BLaER1 (cell line): Measurements from ENCODE around the gene HOXC4.

ENCODE experiments used
- H3K27ac ChIP-seq: shearing (Covaris generic); formaldehyde crosslinking; 2 replicates; pipeline ENCODE4 v1.8.1; 2022
- H3K27me3 ChIP-seq: shearing (Covaris generic); formaldehyde crosslinking; 2 replicates; pipeline ENCODE4 v1.8.1; 2022
- H3K36me3 ChIP-seq: shearing (Covaris generic); formaldehyde crosslinking; 2 replicates; pipeline ENCODE4 v1.8.1; 2022
- H3K4me1 ChIP-seq: shearing (Covaris generic); formaldehyde crosslinking; 2 replicates; pipeline ENCODE4 v1.8.1; 2022
- H3K4me2 ChIP-seq: shearing (Covaris generic); formaldehyde crosslinking; 2 replicates; pipeline ENCODE4 v1.8.1; 2022
- H3K4me3 ChIP-seq: shearing (Covaris generic); formaldehyde crosslinking; 2 replicates; pipeline ENCODE4 v1.8.1; 2022
- H3K9ac ChIP-seq: shearing (Covaris generic); formaldehyde crosslinking; 2 replicates; pipeline ENCODE4 v1.8.1; 2022
- H3K9me3 ChIP-seq: shearing (Covaris generic); formaldehyde crosslinking; 2 replicates; pipeline ENCODE4 v1.8.1; 2022
- H4K20me1 ChIP-seq: shearing (Covaris generic); formaldehyde crosslinking; 2 replicates; pipeline ENCODE4 v1.8.1; 2022
- Cebpa-rat ChIP-seq: shearing (Covaris generic); IDR thresholded peaks from 2 replicates; pipeline ENCODE4 v1.8.1; 2022

Gene HOXC4

DNA sequence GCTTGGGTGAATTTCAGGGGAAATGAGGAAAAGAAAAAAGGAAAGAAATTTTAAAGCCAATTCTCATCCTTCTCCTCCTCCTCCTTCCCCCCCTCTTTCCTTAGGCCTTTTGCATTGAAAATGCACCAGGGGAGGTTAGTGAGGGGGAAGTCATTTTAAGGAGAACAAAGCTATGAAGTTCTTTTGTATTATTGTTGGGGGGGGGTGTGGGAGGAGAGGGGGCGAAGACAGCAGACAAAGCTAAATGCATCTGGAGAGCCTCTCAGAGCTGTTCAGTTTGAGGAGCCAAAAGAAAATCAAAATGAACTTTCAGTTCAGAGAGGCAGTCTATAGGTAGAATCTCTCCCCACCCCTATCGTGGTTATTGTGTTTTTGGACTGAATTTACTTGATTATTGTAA is 1.9 kb downstream of the HOXC4 start:
- Histone ChIP-seq H3K4me3 (no peak overlapping the region), H3K27ac (no peak overlapping the region), H3K9me3 (peaks cover 22% of the 10 kb centered on the region), H3K27me3 (peaks cover 100% of the 10 kb centered on the region), H3K36me3 (no peaks in the 10 kb centered on the region), H3K4me1 (no peaks in the 10 kb centered on the region), H4K20me1 (peaks cover 84% of the 10 kb centered on the region), H3K4me2 (no peak overlapping the region), H3K9ac (no peak overlapping the region)
- TF ChIP-seq Cebpa-rat, result no peak

DNA sequence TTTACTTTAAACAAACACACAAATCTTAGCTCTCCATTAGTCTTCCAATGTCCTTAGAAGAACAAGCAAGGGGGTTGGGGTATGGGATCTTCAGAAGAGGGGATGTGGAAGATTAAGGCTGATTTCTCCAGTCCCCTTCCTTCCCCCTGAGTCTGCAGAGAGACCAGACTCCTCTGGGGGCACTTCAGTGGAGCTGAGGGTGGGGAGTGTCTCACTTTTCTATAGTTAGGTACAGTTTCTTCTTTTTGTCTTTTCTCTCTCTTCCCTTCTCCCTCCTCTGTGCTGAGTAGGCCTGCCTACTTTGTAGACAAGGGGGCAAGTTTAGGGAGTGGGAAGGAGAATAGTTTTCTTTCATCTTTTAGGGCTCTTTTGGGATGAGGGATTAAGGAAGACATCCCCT is 2.5 kb downstream of the HOXC4 start:
- H4K20me1 ChIP-seq, result peaks cover 84% of the 10 kb centered on the region
- H3K4me1 ChIP-seq, result no peaks in the 10 kb centered on the region
- H3K4me3 ChIP-seq, result no peak overlapping the region
- no peak overlapping the region for H3K4me2 ChIP-seq
- peaks cover 22% of the 10 kb centered on the region for H3K9me3 ChIP-seq
- peaks cover 100% of the 10 kb centered on the region for H3K27me3 ChIP-seq
- H3K27ac ChIP-seq, result no peak overlapping the region
- TF ChIP-seq Cebpa-rat, result no peak
- H3K36me3 ChIP-seq, result no peaks in the 10 kb centered on the region
- H3K9ac ChIP-seq, result no peak overlapping the region

DNA sequence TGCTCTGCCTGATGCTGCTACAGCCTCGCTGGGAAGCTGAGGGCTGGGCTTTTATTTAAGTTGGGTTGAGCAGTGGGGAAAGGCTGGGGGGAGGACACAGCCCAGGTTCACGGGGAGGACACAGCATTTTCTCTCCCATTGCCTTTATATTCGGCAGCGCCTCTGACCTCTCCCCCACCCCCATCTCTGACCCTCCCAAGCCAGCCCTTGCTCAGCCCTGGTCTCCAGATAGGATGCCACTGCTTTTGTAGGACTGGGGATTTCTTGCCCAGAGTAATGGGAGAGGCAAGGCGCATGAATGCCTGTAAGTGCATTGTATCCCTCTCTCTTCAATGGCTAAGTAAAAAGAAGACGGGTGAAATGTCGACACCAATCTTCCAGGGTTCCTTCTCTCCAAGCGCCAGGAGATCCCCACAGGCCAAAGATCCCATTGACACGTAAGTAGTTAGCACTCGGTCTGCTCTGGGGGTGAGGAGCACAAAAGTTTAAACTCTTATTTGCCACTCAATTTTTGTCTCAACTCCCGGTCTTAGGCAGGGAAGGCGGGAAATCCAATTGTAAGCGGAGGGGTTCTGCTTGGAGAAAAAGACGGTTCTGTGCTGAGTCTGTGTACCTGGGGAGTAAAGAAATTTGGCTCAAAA is 4.6 kb downstream of the HOXC4 start:
- H3K27me3 ChIP-seq, result peaks cover 100% of the 10 kb centered on the region
- no peak overlapping the region for H3K4me2 ChIP-seq
- no peak overlapping the region for H3K4me3 ChIP-seq
- H3K27ac ChIP-seq, result no peak overlapping the region
- no peak for TF ChIP-seq Cebpa-rat
- no peaks in the 10 kb centered on the region for H3K4me1 ChIP-seq
- H3K9ac ChIP-seq, result no peak overlapping the region
- peaks cover 8% of the 10 kb centered on the region for H3K9me3 ChIP-seq
- peaks cover 72% of the 10 kb centered on the region for H4K20me1 ChIP-seq
- H3K36me3 ChIP-seq, result no peaks in the 10 kb centered on the region

DNA sequence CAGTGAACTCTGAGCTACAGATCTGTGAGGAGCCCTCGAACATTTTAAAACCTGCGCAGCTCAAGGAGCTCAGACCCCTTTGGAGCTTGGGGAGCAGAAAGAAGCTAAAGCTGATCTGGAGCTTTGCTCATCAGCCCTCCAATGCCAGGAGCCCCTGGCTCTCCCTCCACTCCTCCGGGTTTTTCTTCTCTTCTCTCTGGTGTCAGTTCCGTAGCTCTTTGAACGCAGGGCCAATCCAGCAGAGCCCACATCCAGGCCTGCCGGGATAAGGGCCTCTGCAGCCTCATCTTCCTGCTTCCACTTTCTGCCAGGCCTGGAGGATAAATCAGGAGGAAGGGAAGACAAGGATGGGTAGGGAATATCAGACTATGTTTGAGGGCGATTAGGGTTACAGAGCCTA is 6.0 kb downstream of the HOXC4 start:
- H3K4me1 ChIP-seq, result no peaks in the 10 kb centered on the region
- H3K9me3 ChIP-seq, result no peaks in the 10 kb centered on the region
- no peak for TF ChIP-seq Cebpa-rat
- H4K20me1 ChIP-seq, result peaks cover 69% of the 10 kb centered on the region
- H3K4me2 ChIP-seq, result no peak overlapping the region
- H3K27ac ChIP-seq, result no peak overlapping the region
- no peak overlapping the region for H3K4me3 ChIP-seq
- no peaks in the 10 kb centered on the region for H3K36me3 ChIP-seq
- peaks cover 100% of the 10 kb centered on the region for H3K27me3 ChIP-seq
- no peak overlapping the region for H3K9ac ChIP-seq

DNA sequence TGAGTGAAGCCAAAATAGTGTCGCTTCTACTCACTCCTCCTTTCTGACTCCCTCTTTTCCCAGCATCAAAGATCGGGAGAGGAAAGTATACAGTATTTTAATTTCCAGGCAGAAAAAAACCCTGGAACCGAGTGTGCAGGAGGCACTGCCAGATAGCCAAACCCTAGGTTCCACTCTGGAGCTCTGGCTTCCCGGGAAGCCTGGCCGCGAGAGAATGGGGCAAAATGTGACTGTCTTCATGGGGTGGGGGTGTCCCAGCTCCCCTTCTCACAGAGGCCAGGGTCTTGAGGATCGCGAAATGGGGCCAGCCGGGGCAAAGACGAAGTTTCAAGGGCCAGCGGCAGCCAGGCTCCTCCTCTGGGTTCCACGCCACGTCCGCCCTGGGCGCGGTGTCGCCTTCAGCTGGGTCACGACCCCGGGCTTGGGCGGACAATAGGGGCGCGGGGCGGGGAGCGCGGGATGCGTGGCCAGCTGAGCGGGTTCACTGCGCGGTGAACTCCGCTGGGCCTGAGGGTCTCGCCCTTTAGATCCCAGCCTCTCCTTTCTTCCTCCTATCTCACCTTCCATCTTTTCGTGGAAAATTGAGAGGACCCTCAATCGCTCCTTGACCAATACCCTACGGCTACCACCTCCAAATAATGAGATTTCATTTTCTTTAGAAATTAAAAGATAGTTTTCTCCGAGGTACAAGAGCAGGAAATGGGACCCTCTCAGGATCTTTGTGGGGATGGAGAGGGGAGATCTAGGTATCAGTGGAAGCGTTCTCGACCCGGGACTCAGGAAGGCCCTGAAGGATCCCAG is 6.7 kb downstream of the HOXC4 start:
- no peaks in the 10 kb centered on the region for H3K36me3 ChIP-seq
- no peak overlapping the region for H3K27ac ChIP-seq
- no peak overlapping the region for H3K4me2 ChIP-seq
- H3K4me1 ChIP-seq, result no peaks in the 10 kb centered on the region
- H3K27me3 ChIP-seq, result peaks cover 93% of the 10 kb centered on the region
- no peak for TF ChIP-seq Cebpa-rat
- no peaks in the 10 kb centered on the region for H3K9me3 ChIP-seq
- no peak overlapping the region for H3K4me3 ChIP-seq
- no peak overlapping the region for H3K9ac ChIP-seq
- H4K20me1 ChIP-seq, result peaks cover 67% of the 10 kb centered on the region

DNA sequence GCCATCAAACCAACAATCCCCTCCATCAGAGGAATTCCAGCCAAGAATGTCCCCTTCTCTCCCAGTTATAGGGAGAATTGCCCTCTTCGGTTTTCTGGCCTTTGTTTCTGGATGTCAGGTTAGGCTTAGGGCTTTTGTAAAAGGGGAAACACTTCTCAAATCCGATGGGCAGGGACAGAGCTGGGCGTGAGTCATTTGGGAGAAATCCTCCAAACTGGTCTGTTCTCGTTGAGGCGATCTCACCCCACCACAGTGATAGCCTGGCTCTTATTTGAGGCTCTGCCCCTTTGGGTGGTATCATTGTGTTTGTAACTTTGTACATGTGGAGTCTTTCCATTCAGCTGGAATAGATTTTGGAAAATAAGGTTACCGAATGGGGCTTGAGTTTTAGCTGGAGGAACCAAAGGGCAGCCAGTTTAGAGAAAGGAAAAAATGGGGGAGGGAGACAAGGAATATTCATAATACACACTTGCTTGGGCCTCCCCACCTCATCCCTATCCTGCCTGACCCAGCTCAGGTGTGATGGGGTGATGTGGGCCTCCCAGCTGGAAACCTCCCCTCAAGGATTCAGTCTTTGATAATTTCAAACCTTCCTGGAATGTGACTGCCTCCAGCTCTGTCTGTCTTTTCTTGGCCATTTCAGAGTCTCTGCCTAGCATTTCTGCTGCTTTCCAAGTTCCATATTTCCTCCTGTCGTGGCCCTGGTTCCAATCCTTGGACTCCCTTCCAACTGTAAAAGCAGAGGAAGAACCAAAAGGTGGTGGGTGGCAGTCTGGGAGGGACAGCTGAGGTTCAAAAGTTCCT is 7.5 kb downstream of the HOXC4 start:
- Histone ChIP-seq H3K36me3 (no peaks in the 10 kb centered on the region), H3K4me3 (no peak overlapping the region), H3K4me2 (no peak overlapping the region), H4K20me1 (peaks cover 59% of the 10 kb centered on the region), H3K9me3 (no peaks in the 10 kb centered on the region), H3K4me1 (no peaks in the 10 kb centered on the region), H3K27me3 (peaks cover 93% of the 10 kb centered on the region), H3K9ac (no peak overlapping the region), H3K27ac (no peak overlapping the region)
- TF ChIP-seq Cebpa-rat, result no peak

DNA sequence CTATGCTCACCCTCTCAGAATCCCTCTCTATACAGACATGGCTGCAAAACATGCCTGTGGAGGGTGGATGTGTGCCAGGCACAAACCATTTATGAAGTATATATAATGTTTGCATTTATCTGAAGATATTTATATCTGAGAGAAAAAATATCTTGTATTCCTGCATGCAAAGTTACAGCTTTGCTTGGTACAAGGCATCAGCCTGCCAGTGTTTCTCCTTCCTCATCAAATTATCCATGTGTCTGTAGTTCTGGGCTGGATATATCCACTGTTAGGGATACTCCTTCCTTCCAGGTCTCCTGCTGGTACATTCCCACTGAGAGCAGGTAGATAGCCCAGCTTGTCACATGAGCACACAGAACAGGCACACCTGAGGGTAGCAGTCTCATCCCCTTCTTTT is 12.0 kb downstream of the HOXC4 start:
- no peaks in the 10 kb centered on the region for H3K4me1 ChIP-seq
- peaks cover 19% of the 10 kb centered on the region; the same call in 1 of the 2 replicates for H4K20me1 ChIP-seq
- H3K9me3 ChIP-seq, result no peaks in the 10 kb centered on the region
- no peak overlapping the region for H3K9ac ChIP-seq
- H3K4me2 ChIP-seq, result no peak overlapping the region
- peaks cover 62% of the 10 kb centered on the region for H3K27me3 ChIP-seq
- H3K27ac ChIP-seq, result no peak overlapping the region
- no peaks in the 10 kb centered on the region for H3K36me3 ChIP-seq
- TF ChIP-seq Cebpa-rat, result no peak
- no peak overlapping the region for H3K4me3 ChIP-seq

DNA sequence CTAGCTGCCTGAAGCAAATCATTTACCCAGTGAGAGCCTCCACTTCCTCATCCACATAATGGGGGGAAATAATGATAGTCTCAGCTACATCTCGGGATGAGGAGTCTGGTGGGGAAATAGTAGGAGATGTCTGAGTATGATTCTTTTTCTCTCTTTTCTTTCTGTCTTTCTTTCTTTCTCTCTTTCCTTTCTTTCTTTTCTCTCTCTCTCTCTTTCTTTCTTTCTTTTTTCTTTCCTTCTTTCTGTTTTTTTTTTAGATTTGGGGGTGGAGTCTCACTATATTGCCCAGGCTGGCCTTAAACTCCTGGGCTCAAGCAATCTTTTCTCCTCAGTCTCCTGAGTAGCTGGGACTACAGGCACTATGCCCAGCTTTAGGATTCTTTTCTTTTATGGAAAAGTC is 12.8 kb downstream of the HOXC4 start:
- no peak for TF ChIP-seq Cebpa-rat
- no peak overlapping the region for H3K4me2 ChIP-seq
- H3K4me3 ChIP-seq, result no peak overlapping the region
- peaks cover 12% of the 10 kb centered on the region; the same call in 1 of the 2 replicates for H4K20me1 ChIP-seq
- no peaks in the 10 kb centered on the region for H3K4me1 ChIP-seq
- H3K9me3 ChIP-seq, result no peaks in the 10 kb centered on the region
- H3K27ac ChIP-seq, result no peak overlapping the region
- H3K27me3 ChIP-seq, result peaks cover 59% of the 10 kb centered on the region
- H3K36me3 ChIP-seq, result no peaks in the 10 kb centered on the region
- H3K9ac ChIP-seq, result no peak overlapping the region

DNA sequence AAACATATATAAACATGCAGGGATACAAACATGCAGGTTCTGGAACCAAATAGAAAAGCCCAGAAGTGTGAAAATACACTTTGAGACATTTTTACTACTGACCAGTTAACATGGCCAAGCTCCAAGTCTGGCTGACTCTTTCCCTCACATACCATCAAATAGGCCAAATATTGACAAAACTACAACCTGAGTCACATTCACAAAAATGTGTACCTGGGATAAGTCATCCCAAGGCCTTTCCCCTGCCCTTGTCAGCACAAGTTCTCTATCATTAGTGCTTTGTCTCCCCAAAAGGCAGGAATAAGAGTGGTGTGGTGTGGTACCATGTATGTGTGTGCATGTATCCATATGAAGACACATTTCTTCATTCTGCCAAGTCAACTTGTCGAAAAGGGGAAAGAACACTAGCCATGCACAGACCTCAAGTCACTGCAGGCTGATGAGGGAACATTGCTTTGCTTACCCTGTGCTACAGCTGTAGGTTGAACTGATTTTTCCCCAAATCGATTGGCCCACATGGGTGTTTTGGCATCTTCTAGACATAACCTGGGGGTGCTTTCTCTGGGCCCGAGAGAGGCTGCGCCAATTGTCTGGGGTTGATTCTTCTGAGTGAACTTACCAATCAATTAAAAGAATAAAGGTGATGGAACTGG is 14.9 kb downstream of the HOXC4 start:
- no peak for TF ChIP-seq Cebpa-rat
- H3K4me2 ChIP-seq, result no peak overlapping the region
- no peak overlapping the region for H3K9ac ChIP-seq
- H3K36me3 ChIP-seq, result no peaks in the 10 kb centered on the region
- no peak overlapping the region for H3K27ac ChIP-seq
- H3K4me3 ChIP-seq, result no peak overlapping the region
- no peaks in the 10 kb centered on the region for H3K4me1 ChIP-seq
- peaks cover 49% of the 10 kb centered on the region for H3K27me3 ChIP-seq
- H4K20me1 ChIP-seq, result peaks cover 5% of the 10 kb centered on the region; the same call in 1 of the 2 replicates
- H3K9me3 ChIP-seq, result no peaks in the 10 kb centered on the region
